ENCODE results near the gene DICER1. TPM values are rescaled to one million over a fixed set of nuclear protein-coding genes. Genes with fewer than 3 reads are reported as not detected.

Gene DICER1
- total RNA-seq, 4 donors from 2014 or later, result 38.3 to 124 (median 54.4) TPM

DNA sequence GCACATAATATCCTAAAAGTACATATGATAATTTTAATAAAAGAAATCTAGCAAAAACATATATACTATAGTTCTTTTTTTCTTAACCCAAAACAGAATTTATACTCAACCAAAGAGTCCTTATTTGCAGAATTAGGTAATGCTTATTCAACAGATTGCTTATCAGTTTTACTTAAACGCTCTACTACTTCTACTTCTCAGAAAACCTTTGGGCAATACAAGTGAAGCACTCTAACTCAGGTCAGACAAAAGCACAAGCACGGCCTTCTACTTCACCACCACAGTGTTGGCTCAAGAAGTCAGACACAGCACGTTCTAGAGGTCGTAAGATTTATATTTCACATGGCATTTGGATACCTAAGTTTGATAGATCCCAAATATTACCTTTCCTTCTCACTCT lies 29.2 kb downstream of the DICER1 start:
- TF ChIP-seq POLR2A (IDR thresholded peaks at IDR 0.05) (no peak), EP300 (IDR thresholded peaks at IDR 0.05) (no peak), POLR2AphosphoS5 (IDR thresholded peaks at IDR 0.05) (no peak)
- TF ChIP-seq, protein P1, sequence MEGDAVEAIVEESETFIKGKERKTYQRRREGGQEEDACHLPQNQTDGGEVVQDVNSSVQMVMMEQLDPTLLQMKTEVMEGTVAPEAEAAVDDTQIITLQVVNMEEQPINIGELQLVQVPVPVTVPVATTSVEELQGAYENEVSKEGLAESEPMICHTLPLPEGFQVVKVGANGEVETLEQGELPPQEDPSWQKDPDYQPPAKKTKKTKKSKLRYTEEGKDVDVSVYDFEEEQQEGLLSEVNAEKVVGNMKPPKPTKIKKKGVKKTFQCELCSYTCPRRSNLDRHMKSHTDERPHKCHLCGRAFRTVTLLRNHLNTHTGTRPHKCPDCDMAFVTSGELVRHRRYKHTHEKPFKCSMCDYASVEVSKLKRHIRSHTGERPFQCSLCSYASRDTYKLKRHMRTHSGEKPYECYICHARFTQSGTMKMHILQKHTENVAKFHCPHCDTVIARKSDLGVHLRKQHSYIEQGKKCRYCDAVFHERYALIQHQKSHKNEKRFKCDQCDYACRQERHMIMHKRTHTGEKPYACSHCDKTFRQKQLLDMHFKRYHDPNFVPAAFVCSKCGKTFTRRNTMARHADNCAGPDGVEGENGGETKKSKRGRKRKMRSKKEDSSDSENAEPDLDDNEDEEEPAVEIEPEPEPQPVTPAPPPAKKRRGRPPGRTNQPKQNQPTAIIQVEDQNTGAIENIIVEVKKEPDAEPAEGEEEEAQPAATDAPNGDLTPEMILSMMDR (IDR thresholded peaks at IDR 0.05), result no peak
- no peaks in the 10 kb centered on the region for H3K9me3 ChIP-seq
- H3K27ac ChIP-seq, result no peak overlapping the region
- peaks cover 54% of the 10 kb centered on the region for H3K36me3 ChIP-seq
- no peaks in the 10 kb centered on the region for H3K4me1 ChIP-seq
- WGBS, result 85% methylated on average over 4 of the region's 4 CpGs
- H3K27me3 ChIP-seq, result no peaks in the 10 kb centered on the region
- no peak overlapping the region for H3K4me3 ChIP-seq
- DNase-seq (ENCODE audit: low spot score in 2 of 2), result no peak

DNA sequence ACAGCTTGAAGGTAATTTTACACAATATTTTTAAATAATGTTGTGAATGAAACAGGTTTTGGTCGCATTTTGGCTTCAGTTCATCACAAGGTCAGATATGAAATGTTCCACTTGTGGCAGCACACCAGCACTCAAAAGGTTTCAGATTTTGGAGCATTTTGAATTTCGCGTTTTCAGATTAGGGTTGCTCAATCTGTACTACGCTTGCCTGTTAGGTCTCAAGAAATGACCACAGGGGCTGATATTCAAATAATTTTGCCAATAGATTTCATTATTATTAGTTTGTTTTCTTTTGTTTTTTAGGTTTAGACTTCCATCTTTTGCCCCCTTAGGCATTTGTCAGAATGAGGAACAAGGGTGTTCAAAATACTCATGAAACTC lies 29.8 kb downstream of the DICER1 start:
- H3K27ac ChIP-seq, result no peak overlapping the region
- H3K4me3 ChIP-seq, result no peak overlapping the region
- peaks cover 49% of the 10 kb centered on the region for H3K36me3 ChIP-seq
- no peak for DNase-seq (ENCODE audit: low spot score in 2 of 2)
- TF ChIP-seq EP300 (IDR thresholded peaks at IDR 0.05) (no peak), POLR2AphosphoS5 (IDR thresholded peaks at IDR 0.05) (no peak), POLR2A (IDR thresholded peaks at IDR 0.05) (no peak)
- TF ChIP-seq, protein P1 (IDR thresholded peaks at IDR 0.05), result no peak
- no peaks in the 10 kb centered on the region for H3K4me1 ChIP-seq
- WGBS, result 93% methylated on average over 4 of the region's 4 CpGs
- H3K9me3 ChIP-seq, result no peaks in the 10 kb centered on the region
- H3K27me3 ChIP-seq, result no peaks in the 10 kb centered on the region

DNA sequence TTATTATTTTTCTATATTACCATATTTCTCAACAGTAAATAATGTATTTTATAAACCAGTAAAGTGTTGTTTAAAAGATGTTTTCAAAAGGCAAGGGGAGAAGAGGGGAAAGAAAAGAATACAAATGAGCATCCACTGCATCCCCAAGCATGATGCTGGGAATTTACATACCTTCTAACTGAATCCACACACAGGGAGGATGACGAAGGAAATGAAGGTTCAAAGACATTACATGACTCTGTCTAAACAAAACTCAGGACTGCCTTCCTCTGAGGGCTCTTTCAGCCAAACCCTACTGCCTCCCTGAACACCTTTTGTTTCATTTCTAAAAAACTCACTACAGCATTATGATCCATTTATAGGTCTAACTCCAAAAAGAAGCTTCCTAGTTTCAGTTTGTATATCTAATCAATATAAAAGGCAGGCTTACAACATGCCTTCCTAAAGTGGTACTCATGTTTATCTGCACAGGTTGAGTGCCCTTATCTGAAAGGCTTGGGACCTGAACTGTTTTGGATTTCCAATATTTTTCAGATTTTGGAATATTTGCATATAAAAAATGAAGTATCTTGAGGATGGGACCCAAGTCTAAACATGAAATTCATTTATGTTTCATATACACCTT lies 30.3 kb downstream of the DICER1 start:
- no peaks in the 10 kb centered on the region for H3K4me1 ChIP-seq
- TF ChIP-seq, protein P1 (IDR thresholded peaks at IDR 0.05), result no peak
- no peak for TF ChIP-seq POLR2AphosphoS5 (IDR thresholded peaks at IDR 0.05)
- no peak for TF ChIP-seq POLR2A (IDR thresholded peaks at IDR 0.05)
- no peak overlapping the region for H3K27ac ChIP-seq
- WGBS, result 95% methylated on average over 1 of the region's 1 CpG
- H3K9me3 ChIP-seq, result no peaks in the 10 kb centered on the region
- H3K36me3 ChIP-seq, result peaks cover 46% of the 10 kb centered on the region
- no peak for DNase-seq (ENCODE audit: low spot score in 2 of 2)
- H3K4me3 ChIP-seq, result no peak overlapping the region
- no peaks in the 10 kb centered on the region for H3K27me3 ChIP-seq

DNA sequence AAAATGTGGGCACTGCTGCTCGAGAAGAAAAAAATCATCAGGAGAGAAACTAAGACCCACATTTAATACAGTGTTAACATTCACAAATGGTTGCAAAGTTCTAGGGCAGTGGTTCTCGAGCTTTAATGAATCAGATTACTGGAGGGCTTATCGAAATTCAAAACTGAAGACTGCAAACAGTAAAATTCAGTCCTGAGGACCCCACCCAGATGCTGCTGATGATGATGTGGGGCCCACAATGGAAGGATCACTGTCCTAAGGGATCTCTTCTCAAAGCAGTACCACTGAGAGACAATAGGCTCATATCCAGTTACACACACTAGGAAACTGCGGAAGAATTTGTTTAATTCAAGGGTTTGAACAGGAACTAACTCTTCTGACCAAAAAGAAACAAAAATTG lies 31.4 kb downstream of the DICER1 start:
- Histone ChIP-seq H3K9me3 (no peaks in the 10 kb centered on the region), H3K27ac (no peak overlapping the region), H3K36me3 (peaks cover 36% of the 10 kb centered on the region), H3K27me3 (no peaks in the 10 kb centered on the region), H3K4me3 (no peak overlapping the region), H3K4me1 (no peaks in the 10 kb centered on the region)
- TF ChIP-seq, protein P1 (IDR thresholded peaks at IDR 0.05), result no peak
- no peak for TF ChIP-seq EP300 (IDR thresholded peaks at IDR 0.05)
- no peak for TF ChIP-seq POLR2AphosphoS5 (IDR thresholded peaks at IDR 0.05)
- TF ChIP-seq POLR2A (IDR thresholded peaks at IDR 0.05), result no peak
- no peak for DNase-seq (ENCODE audit: low spot score in 2 of 2)
- 94% methylated on average over 4 of the region's 4 CpGs for WGBS

DNA sequence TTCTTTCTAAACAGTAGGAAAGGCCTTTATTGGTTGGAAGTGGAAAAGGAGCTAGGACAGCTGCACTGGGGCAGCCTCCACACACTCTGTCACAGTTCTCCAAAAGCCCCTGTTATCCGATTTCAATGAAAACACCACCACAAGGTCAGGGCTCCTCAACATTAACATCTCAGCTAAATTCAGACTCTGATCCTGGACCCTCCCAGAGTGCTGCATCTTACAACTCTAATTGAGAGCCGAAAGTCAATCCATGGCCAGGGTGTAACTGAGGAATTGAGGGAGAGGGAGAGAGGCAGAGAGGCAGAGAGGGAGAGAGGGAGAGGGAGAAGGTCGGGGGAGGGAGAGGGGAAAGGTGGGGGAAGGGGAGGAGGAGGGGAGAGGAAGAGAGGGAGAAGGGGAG lies 32.1 kb downstream of the DICER1 start:
- Histone ChIP-seq H3K36me3 (peaks cover 34% of the 10 kb centered on the region), H3K27ac (no peak overlapping the region), H3K4me1 (no peaks in the 10 kb centered on the region), H3K27me3 (no peaks in the 10 kb centered on the region), H3K9me3 (no peaks in the 10 kb centered on the region), H3K4me3 (no peak overlapping the region)
- TF ChIP-seq POLR2A (IDR thresholded peaks at IDR 0.05) (no peak), EP300 (IDR thresholded peaks at IDR 0.05) (no peak), POLR2AphosphoS5 (IDR thresholded peaks at IDR 0.05) (no peak)
- TF ChIP-seq, protein P1 (IDR thresholded peaks at IDR 0.05), result no peak
- DNase-seq (ENCODE audit: low spot score in 2 of 2), result no peak
- 94% methylated on average over 2 of the region's 3 CpGs for WGBS
